ENCODE measurements around the gene PFN4. TPM values are rescaled to one million over a fixed set of nuclear protein-coding genes. Genes with fewer than 3 reads are reported as not detected.
"Not testable (repeated sequence)": the region's sequence is repeated elsewhere in the genome, so short reads cannot be mapped to it uniquely, and the experiment has no call there.

Gene PFN4
- total and polyA plus RNA-seq, 10 donors = 0.35 to 1.3 (median 0.75) TPM; not detected in 4

DNA sequence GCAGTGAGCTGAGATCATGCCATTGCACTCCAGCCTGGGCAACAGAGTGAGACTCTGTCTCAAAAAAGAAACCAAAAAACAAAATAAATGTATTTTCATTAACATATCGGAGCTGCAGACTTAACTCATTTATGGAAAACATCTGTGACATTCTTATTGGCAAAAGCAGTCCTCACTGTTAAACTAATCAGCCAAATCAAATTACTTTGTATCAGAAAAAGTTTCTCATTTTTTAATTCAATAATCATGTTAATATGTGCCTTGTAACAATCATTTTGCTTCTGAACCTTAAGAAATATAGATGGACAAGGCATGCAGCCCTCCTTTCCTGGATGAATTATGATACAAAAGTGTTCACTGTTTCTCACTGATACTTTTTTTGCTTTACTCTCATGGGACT, 20.5 kb downstream of the PFN4 start:
- no peaks in the 10 kb centered on the region for H3K4me1 ChIP-seq
- H3K27me3 ChIP-seq (replicated peaks in 1 of 7) = no peaks in the 10 kb centered on the region
- peaks cover 0 to 27% (median 6%) of the 10 kb centered on the region in 8 donors for H3K9me3 ChIP-seq
- no peak for TF ChIP-seq POLR2AphosphoS5 (IDR thresholded peaks at IDR 0.05)
- TF ChIP-seq POLR2A (IDR thresholded peaks at IDR 0.05) = no peak
- TF ChIP-seq, protein P1, sequence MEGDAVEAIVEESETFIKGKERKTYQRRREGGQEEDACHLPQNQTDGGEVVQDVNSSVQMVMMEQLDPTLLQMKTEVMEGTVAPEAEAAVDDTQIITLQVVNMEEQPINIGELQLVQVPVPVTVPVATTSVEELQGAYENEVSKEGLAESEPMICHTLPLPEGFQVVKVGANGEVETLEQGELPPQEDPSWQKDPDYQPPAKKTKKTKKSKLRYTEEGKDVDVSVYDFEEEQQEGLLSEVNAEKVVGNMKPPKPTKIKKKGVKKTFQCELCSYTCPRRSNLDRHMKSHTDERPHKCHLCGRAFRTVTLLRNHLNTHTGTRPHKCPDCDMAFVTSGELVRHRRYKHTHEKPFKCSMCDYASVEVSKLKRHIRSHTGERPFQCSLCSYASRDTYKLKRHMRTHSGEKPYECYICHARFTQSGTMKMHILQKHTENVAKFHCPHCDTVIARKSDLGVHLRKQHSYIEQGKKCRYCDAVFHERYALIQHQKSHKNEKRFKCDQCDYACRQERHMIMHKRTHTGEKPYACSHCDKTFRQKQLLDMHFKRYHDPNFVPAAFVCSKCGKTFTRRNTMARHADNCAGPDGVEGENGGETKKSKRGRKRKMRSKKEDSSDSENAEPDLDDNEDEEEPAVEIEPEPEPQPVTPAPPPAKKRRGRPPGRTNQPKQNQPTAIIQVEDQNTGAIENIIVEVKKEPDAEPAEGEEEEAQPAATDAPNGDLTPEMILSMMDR (IDR thresholded peaks at IDR 0.05 in 8 of 11, conservative IDR thresholded peaks at IDR 0.05 in 3 of 11) = no peak
- intact Hi-C loops (cut with DNase I; ENCODE audit: low total_unique reads) = no loop called here
- no peak overlapping the region for H3K27ac ChIP-seq
- no peak overlapping the region for H3K4me3 ChIP-seq
- 97 to 100% (median 98%) methylated on average over 1 of the region's 1 CpG for WGBS, 5 donors
- no peak for DNase-seq
- H3K36me3 ChIP-seq = peaks cover 0 to 38% (median 6%) of the 10 kb centered on the region in 6 donors

DNA sequence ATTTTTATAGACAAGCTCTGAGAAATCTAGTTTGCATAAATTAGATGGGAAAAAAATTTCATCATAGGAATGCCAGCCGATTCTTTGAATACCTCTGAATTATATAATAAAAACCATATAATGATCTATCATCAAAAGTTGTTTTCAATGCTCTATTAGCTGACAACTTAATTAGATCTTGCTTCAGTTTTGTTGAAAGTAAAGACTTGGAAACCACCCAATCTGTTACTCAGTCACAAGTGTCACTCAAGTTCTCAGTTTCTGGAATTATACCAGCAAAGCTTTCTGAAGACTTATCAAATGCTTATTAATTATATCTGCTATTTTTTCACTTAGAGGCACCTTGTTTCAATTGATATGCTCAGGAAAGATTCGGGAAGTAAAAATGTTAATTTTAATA, 21.1 kb downstream of the PFN4 start:
- DNase-seq = no peak
- Histone ChIP-seq H3K4me1 (no peaks in the 10 kb centered on the region), H3K27ac (no peak overlapping the region), H3K4me3 (no peak overlapping the region), H3K36me3 (peaks cover 0 to 38% (median 6%) of the 10 kb centered on the region in 6 donors), H3K27me3 (replicated peaks in 1 of 7) (no peaks in the 10 kb centered on the region), H3K9me3 (peaks cover 0 to 22% (median 4%) of the 10 kb centered on the region in 8 donors)
- TF ChIP-seq POLR2A (IDR thresholded peaks at IDR 0.05) (no peak), POLR2AphosphoS5 (IDR thresholded peaks at IDR 0.05) (no peak)
- TF ChIP-seq, protein P1 (IDR thresholded peaks at IDR 0.05 in 8 of 11, conservative IDR thresholded peaks at IDR 0.05 in 3 of 11) = no peak
- intact Hi-C loops (cut with DNase I; ENCODE audit: low total_unique reads) = no loop called here
- 68 to 95% (median 76%) methylated on average over 2 of the region's 2 CpGs for WGBS, 5 donors

DNA sequence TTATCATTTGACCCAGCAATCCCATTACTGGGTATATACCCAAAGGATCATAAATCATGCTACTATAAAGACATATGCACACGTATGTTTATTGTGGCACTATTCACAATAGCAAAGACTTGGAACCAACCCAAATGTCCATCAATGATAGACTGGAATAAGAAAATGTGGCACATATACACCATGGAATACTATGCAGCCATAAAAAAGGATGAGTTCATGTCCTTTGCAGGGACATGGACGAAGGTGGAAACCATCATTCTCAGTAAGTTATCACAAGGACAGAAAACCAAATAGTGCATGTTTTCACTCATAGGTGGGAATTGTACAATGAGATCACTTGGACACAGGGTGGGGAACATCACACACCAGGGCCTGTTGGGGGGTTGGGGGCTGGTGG, 22.4 kb downstream of the PFN4 start:
- H3K4me3 ChIP-seq; intact Hi-C loops (cut with DNase I; ENCODE audit: low total_unique reads); H3K27me3 ChIP-seq (replicated peaks in 1 of 7); DNase-seq; H3K4me1 ChIP-seq; H3K27ac ChIP-seq: not testable (repeated sequence)
- Histone ChIP-seq H3K36me3 (peaks cover 0 to 49% (median 9%) of the 10 kb centered on the region in 6 donors), H3K9me3 (peaks cover 0 to 14% (median 0%) of the 10 kb centered on the region in 8 donors)
- WGBS, 5 donors = 91 to 100% (median 97%) methylated on average over 2 of the region's 2 CpGs

DNA sequence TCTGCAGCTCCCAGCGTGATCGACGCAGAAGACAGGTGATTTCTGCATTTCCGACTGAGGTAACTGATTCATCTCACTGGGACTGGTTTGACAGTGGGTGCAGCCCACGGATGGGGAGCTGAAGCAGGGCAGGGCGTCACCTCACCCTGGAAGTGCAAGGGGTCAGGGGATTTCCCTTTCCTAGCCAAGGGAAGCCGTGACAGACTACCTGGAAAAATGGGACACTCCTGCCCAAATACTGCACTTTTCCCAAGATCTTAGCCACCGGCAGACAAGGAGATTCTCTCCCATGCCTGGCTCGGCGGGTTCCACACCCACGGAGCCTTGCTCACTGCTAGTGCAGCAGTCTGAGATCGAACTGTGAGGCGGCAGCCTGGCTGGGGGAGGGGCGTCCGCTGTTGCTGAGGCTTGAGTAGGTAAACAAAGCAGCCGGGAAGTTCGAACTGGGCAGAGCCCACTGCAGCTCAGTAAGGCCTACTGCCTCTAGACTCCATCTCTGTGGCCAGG, 27.9 kb downstream of the PFN4 start:
- intact Hi-C loops (cut with DNase I; ENCODE audit: low total_unique reads); DNase-seq: not testable (repeated sequence)
- WGBS, 5 donors = 83 to 92% (median 88%) methylated on average over 11 to 17 of the region's 17 CpGs

DNA sequence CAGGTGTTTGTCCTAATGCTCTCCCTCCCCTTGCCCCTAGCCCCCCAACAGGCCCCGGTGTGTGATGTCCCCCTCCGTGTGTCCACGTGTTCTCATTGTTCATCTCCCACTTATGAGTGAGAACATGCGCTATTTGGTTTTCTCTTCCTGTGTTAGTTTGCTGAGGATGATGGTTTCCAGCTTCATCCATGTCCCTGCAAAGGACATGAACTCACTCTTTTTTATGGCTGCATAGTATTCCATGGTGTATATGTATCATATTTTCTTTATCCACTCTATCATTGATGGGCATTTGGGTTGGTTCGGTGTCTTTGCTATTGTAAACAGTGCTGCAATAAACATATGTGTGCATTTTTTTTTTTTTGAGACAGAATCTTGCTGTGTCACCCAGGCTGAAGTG, 29.9 kb downstream of the PFN4 start:
- WGBS, 5 donors = 98 to 100% (median 99%) methylated on average over 5 of the region's 5 CpGs
- intact Hi-C loops (cut with DNase I; ENCODE audit: low total_unique reads) = not testable (repeated sequence)

More for the DNA sequence above, 27.9 kb downstream of the PFN4 start:
- H3K4me3 ChIP-seq; H3K27ac ChIP-seq; H3K9me3 ChIP-seq; H3K27me3 ChIP-seq (replicated peaks in 1 of 7); H3K4me1 ChIP-seq: not testable (repeated sequence)
- peaks cover 0 to 58% (median 11%) of the 10 kb centered on the region in 6 donors for H3K36me3 ChIP-seq

More for the DNA sequence above, 29.9 kb downstream of the PFN4 start:
- not testable (repeated sequence) for H3K4me3 ChIP-seq; DNase-seq; H3K4me1 ChIP-seq; H3K27ac ChIP-seq; H3K27me3 ChIP-seq (replicated peaks in 1 of 7); H3K9me3 ChIP-seq
- H3K36me3 ChIP-seq = peaks cover 0 to 67% (median 11%) of the 10 kb centered on the region in 6 donors

Measured in spleen (tissue), 11 donors.